Jurkat, Clone E6-1 (cell line): ENCODE results near the gene CLCN7.

Experiments
- DNase-seq: peaks from one replicate; pipeline ENCODE4 v3.0.0-alpha.2; 2011; ENCODE audit warnings: low read depth, low spot score
- H3K4me3 ChIP-seq: 2 replicates; pipeline ENCODE4 v1.5.1; 2011; ENCODE audit warnings: mild to moderate bottlenecking, low read length, control low read depth, moderate library complexity

The CLCN7 gene

GRCh38 chr16:1505073-1505844 lies 30.4 kb upstream of the CLCN7 start:
- DNase-seq, result no peak

GRCh38 chr16:1503110-1503955 lies 28.5 kb upstream of the CLCN7 start:
- no peak for DNase-seq
- H3K4me3 ChIP-seq, result no peak overlapping the region

More at GRCh38 chr16:1505073-1505844, 30.4 kb upstream of the CLCN7 start:
- H3K4me3 ChIP-seq, result no peak overlapping the region

GRCh38 chr16:1502092-1503004 lies 27.5 kb upstream of the CLCN7 start:
- no peak for DNase-seq
- H3K4me3 ChIP-seq, result no peak overlapping the region

DNA sequence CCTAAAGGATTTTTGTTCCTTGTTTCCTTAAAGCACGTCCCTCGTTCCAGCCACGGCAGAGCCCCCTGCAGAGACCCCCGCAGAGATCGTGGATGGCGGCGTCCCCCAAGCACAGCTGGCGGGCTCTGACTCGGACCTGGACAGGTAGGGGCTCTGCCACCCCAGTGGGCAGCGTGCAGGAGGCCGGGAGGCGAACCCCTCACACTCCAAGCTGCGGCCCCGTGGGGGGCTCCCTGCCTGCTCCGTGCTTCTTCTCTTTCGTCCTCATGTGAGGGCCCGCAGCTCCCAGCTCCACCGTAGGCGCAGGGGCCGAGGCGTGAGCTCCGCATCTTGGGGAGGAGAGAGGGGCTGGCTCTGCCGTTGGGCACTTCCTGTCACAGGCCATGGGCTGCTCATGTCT lies 26.8 kb upstream of the CLCN7 start:
- no peak for DNase-seq
- no peak overlapping the region for H3K4me3 ChIP-seq

GRCh38 chr16:1500465-1501150 lies 25.8 kb upstream of the CLCN7 start:
- no peak overlapping the region for H3K4me3 ChIP-seq
- no peak for DNase-seq

DNA sequence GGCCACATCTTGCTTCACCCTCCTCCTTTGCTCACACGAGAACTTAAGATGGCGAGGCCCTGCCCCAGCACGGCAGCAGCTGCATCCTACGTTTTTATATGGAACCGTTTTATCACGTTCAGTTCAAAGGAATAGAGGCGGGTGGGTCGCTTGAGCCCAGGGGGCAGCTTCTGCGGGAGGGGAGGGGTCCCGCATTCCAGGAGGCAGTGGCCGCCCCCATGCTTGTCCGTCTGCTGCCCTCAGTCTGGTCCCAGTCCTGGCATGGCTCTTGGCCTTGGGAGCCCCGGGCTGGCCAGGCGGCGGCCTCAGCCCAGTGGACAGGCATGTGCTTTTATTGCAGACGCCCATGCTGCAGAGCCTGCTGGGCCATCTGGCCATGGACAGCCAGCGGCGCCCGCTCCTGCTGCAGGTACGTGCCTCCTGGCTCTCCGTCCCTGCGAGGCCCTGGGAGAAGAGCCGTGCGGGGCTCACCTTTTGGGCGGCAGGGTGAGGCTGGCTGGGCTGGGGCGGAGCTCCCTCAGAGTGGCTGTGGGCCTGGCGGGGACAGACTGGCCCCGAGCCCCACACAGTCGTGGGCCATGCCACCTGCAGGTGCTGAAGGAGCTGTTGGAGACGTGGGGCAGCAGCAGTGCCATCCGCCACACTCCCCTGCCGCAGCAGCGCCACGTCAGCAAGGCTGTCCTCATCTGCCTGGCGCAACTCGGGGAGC lies 25.1 kb upstream of the CLCN7 start:
- H3K4me3 ChIP-seq, result no peak overlapping the region
- no peak for DNase-seq

GRCh38 chr16:1498899-1499676 lies 24.3 kb upstream of the CLCN7 start:
- no peak overlapping the region for H3K4me3 ChIP-seq
- DNase-seq, result no peak

GRCh38 chr16:1497014-1497598 lies 22.3 kb upstream of the CLCN7 start:
- no peak overlapping the region for H3K4me3 ChIP-seq
- no peak for DNase-seq

- no peak for DNase-seq
- H3K4me3 ChIP-seq, result no peak overlapping the region
Observed at GRCh38 chr16:1496464-1496863, 21.6 kb upstream of the CLCN7 start.

DNA sequence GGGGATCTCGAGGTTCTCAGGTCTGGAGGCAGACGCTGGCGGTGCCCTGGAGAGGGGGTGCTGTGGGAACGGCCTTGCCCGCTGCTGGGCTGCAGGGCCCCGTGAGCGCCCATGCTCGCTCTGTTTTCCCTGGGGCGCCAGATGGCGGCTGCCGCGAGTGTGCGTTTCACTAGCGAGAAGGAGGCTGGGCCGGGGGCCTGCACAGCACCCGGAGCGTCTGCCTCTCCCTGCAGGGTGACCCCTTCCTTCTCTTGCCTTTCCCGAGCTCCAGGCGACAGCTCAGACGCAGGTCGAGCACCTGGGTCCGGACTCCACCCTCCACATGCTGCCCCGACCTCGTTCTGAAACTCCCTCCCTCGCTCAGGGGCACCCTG lies 21.0 kb upstream of the CLCN7 start:
- H3K4me3 ChIP-seq, result no peak overlapping the region
- no peak for DNase-seq

DNA sequence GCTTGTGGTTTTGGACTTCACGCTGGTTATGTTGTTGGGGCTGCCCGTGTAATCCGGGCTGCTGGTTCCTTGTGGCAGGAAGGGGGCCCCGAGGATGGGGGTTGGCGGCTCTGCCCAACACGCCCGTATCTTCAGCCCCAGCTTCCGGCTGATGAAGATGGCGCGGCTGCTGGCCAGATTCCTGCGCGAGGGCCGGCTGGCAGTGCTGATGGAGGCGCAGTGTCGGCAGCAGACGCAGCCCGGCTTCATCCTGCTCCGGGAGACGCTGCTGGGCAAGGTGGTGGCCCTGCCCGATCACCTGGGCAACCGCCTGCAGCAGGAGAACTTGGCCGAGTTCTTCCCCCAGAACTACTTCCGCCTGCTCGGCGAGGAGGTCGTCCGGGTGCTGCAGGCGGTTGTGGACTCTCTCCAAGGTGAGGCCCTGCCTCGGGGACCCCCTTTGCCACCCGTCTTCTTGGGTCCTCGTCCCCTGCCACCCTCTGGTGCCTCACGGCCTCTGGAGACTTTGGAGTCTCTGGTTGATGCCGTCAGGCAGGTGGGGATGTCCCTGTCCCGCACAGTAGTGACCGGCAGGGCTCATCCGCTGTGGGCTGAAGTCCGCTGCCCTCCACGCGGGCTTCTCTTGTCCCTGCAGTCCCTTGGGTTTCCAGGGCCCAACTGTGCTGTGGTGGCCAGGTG lies 20.5 kb upstream of the CLCN7 start:
- no peak overlapping the region for H3K4me3 ChIP-seq
- DNase-seq, result no peak

GRCh38 chr16:1494711-1495110 lies 19.9 kb upstream of the CLCN7 start:
- H3K4me3 ChIP-seq, result no peak overlapping the region
- DNase-seq, result no peak

DNA sequence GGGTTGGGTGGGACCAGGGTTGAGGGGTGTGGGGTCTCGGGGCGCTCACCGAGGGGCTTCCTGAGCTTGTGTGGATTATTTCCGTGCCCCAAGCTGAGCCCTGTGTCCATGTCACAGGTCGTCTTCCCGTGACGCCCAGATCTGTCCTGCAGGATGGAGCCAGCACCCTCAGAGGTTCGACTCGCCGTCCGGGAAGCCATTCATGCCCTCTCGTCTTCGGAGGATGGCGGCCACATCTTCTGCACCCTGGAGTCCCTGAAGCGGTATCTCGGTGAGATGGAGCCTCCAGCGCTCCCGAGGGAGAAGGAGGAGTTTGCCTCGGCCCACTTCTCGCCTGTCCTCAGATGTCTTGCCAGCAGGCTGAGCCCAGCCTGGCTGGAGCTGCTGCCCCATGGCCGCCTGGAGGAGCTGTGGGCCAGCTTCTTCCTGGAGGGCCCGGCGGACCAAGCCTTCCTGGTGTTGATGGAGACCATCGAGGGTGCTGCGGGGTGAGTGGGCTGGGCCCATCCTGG lies 19.4 kb upstream of the CLCN7 start:
- H3K4me3 ChIP-seq, result peak overlapping the region; percentile 78
- DNase-seq, result no peak

- DNase-seq, result no peak
- H3K4me3 ChIP-seq, result peak overlapping the region; percentile 78
Observed at GRCh38 chr16:1493746-1494094, 18.9 kb upstream of the CLCN7 start.

DNA sequence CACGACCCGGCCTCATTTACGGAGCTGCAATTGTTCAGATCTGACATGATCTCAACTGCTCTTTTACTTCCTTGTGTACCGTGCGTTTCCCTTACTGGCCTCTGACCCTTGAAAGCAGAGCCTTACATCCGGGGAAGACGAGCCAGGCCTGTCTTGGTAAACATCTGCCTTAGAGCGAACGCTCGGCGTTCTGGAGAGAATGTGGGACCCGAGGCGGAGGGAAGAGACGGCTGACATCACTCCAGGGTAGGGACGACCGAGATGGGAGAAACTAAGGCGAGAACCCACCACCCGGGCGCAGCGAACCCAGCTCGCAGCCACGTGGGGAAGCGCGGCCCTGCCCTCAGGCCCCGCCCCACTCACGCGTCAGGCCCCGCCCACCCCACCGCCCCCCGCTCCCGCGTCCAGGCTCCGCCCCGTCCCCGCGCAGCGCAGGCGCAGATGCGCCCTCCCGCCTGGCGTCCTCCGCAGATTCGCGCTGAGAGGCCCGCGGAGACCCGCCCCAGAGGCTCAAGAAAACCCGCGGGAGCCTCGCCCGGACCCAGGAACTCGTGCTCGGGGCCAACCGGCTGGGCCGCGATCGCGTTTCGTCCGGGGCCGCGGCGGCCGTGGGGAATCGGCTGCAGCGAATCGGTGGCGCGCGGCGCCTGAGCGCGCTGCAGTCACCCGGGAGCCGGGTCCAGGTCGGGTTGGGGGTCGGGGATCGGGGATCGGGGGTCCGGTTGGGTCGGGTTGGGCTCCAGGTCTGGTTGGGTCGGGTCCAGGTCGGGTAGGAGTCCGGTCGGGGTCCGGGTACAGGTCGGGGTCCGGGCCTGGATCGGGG lies 18.3 kb upstream of the CLCN7 start, which contains the start of gene TELO2:
Gene TELO2 (plus strand): TSS at position 438 of the 823 bp plus-strand sequence. CDS start 922 bp downstream, outside the sequence.
- peak; percentile 73 for DNase-seq
- H3K4me3 ChIP-seq, result peak within 1 kb of the TSS; percentile 78
